ENCODE data around the gene DCTPP1.

DNA sequence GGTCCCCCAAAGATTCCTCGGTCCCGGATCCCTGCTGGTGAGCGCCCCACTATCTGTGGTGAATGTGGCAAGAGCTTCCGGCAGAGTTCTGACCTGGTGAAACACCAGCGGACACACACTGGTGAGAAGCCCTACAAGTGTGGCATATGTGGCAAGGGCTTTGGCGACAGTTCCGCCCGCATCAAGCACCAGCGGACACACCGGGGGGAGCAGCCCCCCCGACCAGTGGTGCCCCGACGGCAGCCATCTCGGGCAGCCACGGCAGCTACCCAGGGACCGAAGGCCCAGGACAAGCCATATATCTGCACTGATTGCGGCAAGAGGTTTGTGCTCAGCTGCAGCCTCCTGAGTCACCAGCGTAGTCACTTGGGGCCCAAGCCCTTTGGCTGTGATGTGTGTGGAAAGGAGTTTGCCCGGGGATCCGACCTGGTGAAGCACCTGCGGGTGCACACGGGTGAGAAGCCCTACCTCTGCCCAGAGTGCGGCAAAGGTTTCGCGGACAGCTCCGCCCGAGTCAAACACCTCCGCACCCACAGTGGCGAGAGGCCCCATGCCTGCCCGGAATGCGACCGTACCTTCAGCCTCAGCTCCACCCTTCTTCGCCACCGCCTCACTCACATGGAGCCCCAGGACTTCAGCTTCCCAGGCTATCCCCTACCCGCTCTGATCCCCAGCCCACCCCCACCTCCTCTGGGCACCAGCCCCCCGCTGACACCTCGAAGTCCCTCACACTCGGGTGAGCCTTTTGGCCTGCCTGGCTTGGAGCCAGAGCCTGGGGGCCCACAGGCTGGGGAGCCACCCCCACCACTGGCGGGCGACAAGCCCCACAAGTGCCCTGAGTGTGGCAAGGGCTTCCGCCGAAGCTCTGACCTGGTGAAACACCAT, 31.8 kb downstream of the DCTPP1 start:
- TF ChIP-seq POLR2AphosphoS5 (IDR thresholded peaks at IDR 0.05; ENCODE audit: low read depth, low read length): no peak
- no peak for TF ChIP-seq POLR2A (IDR thresholded peaks at IDR 0.05; ENCODE audit: low read depth, low read length)

All from GM12892 (cell line).